ENCODE data around the gene NOXA1.
A peak's percentile ranks its signal among the peaks of the same experiment; 100 is the strongest.
"Not testable (repeated sequence)": the region's sequence is repeated elsewhere in the genome, so short reads cannot be mapped to it uniquely, and the experiment has no call there.

The NOXA1 gene

GRCh38 chr9:137406085-137406760, 17.0 kb upstream of the NOXA1 start:
- DNase-seq (ENCODE audit: low read depth), result no peak

GRCh38 chr9:137406876-137407589, 16.2 kb upstream of the NOXA1 start:
- DNase-seq (ENCODE audit: low read depth), result peak; percentile 55

- DNase-seq (ENCODE audit: low read depth), result no peak
These were observed 15.4 kb upstream of the NOXA1 start for GRCh38 chr9:137407590-137408300.

- no peak for DNase-seq (ENCODE audit: low read depth)
These were observed 14.4 kb upstream of the NOXA1 start for GRCh38 chr9:137408651-137409405.

- no peak for DNase-seq (ENCODE audit: low read depth)
These were observed 13.7 kb upstream of the NOXA1 start for GRCh38 chr9:137409515-137409914.

GRCh38 chr9:137410236-137410890, 12.8 kb upstream of the NOXA1 start:
- not testable (repeated sequence) for DNase-seq (ENCODE audit: low read depth)

GRCh38 chr9:137410891-137411249, 12.3 kb upstream of the NOXA1 start:
- no peak for DNase-seq (ENCODE audit: low read depth)

GRCh38 chr9:137411260-137411644, 11.9 kb upstream of the NOXA1 start:
- DNase-seq (ENCODE audit: low read depth), result no peak

GRCh38 chr9:137411645-137412380, 11.4 kb upstream of the NOXA1 start:
- no peak for DNase-seq (ENCODE audit: low read depth)

GRCh38 chr9:137412431-137412830, 10.8 kb upstream of the NOXA1 start:
- DNase-seq (ENCODE audit: low read depth), result no peak

GRCh38 chr9:137415451-137415850, 7.7 kb upstream of the NOXA1 start:
- DNase-seq (ENCODE audit: low read depth), result no peak

- DNase-seq (ENCODE audit: low read depth), result no peak
These were observed 7.1 kb upstream of the NOXA1 start for GRCh38 chr9:137416006-137416562.

- DNase-seq (ENCODE audit: low read depth), result no peak
These were observed 6.5 kb upstream of the NOXA1 start for GRCh38 chr9:137416563-137417151.

GRCh38 chr9:137417161-137418021, 5.8 kb upstream of the NOXA1 start:
- no peak for DNase-seq (ENCODE audit: low read depth)

- no peak for DNase-seq (ENCODE audit: low read depth)
These were observed 1.2 kb upstream of the NOXA1 start for GRCh38 chr9:137421838-137422603.

GRCh38 chr9:137423514-137424291, 510 bp downstream of the NOXA1 start:
- no peak for DNase-seq (ENCODE audit: low read depth)

GRCh38 chr9:137426018-137426681, 3.0 kb downstream of the NOXA1 start:
- DNase-seq (ENCODE audit: low read depth), result no peak

Data from activated T-cell treated with anti-CD3 and anti-CD28 coated beads for 1 hour (primary cell).